GM19035 (cell line): Measurements from ENCODE around the gene KRAS.
A peak's percentile ranks its signal among the peaks of the same experiment; 100 is the strongest.

ENCODE experiments used
- ATAC-seq: cut with Tn5 transposase; IDR thresholded peaks from one replicate; pipeline ENCODE4 v1.9.1; 2021; ENCODE audit not compliant: unreplicated experiment

The KRAS gene

GRCh38 chr12:25197608-25198007 is 53.1 kb downstream of the KRAS start:
- ATAC-seq, result no peak

GRCh38 chr12:25195056-25195971 is 55.4 kb downstream of the KRAS start, which contains the start of the genes DNAI7 and ETFRF1:
Gene DNAI7 (minus strand): TSS chr12:25195160. CDS start chr12:25195078, 82 bp downstream.
Gene ETFRF1 (plus strand): TSS chr12:25195237. CDS start chr12:25203957, 8,720 bp downstream.
- ATAC-seq, result peak; percentile 94

GRCh38 chr12:25194722-25195055 is 56.0 kb downstream of the KRAS start:
- ATAC-seq, result no peak

- no peak for ATAC-seq
These were observed 56.5 kb downstream of the KRAS start for GRCh38 chr12:25194214-25194613.

- ATAC-seq, result no peak
These were observed 59.9 kb downstream of the KRAS start for GRCh38 chr12:25190793-25191192.

GRCh38 chr12:25189656-25190055 is 61.1 kb downstream of the KRAS start:
- ATAC-seq, result no peak

- no peak for ATAC-seq
These were observed 62.9 kb downstream of the KRAS start for GRCh38 chr12:25187781-25188180.

GRCh38 chr12:25186788-25187402 is 63.8 kb downstream of the KRAS start:
- peak; percentile 86 for ATAC-seq

GRCh38 chr12:25186038-25186787 is 64.5 kb downstream of the KRAS start:
- ATAC-seq, result peak; percentile 67

GRCh38 chr12:25184132-25184531 is 66.6 kb downstream of the KRAS start:
- no peak for ATAC-seq

- no peak for ATAC-seq
These were observed 68.0 kb downstream of the KRAS start for GRCh38 chr12:25182765-25183164.

- no peak for ATAC-seq
These were observed 87.9 kb downstream of the KRAS start for GRCh38 chr12:25162866-25163265.

- no peak for ATAC-seq
These were observed 94.7 kb downstream of the KRAS start for GRCh38 chr12:25156061-25156460.

GRCh38 chr12:25155022-25155576 is 95.6 kb downstream of the KRAS start:
- peak; percentile 57 for ATAC-seq
